HFFc6 (cell line): ENCODE data around the gene SPANXC. TPM values are rescaled to one million over a fixed set of nuclear protein-coding genes. Genes with fewer than 3 reads are reported as not detected.

Source experiments
- DNase-seq: peaks from one replicate; pipeline ENCODE4 v3.0.0-alpha.2; 2018
- H3K27ac Mint-ChIP-seq: 2 replicates; pipeline ENCODE4 v1.8.0; 2020; ENCODE audit warnings: mild to moderate bottlenecking, mixed read lengths
- H3K27me3 Mint-ChIP-seq: 2 replicates; pipeline ENCODE4 v1.8.0; 2021; ENCODE audit warnings: mild to moderate bottlenecking, moderate library complexity, mixed read lengths; ENCODE audit not compliant: insufficient read depth
- H3K36me3 Mint-ChIP-seq: 2 replicates; pipeline ENCODE4 v1.8.0; 2021; ENCODE audit warnings: low read depth, mixed read lengths
- H3K4me1 Mint-ChIP-seq: 2 replicates; pipeline ENCODE4 v1.8.0; 2020; ENCODE audit warnings: low read depth, mixed read lengths
- H3K4me3 Mint-ChIP-seq: 2 replicates; pipeline ENCODE4 v1.8.0; 2020; ENCODE audit warnings: mild to moderate bottlenecking, moderate library complexity, mixed read lengths
- H3K9me3 Mint-ChIP-seq: 2 replicates; pipeline ENCODE4 v1.8.0; 2020; ENCODE audit warnings: mild to moderate bottlenecking, mixed read lengths
- CTCF ChIP-seq: fragments of 200-600 bp; sonication (generic); IDR thresholded peaks from 2 replicates; pipeline ENCODE4 v1.5.0; 2021; ENCODE audit warnings: antibody characterized with exemption, mild to moderate bottlenecking
- total RNA-seq, 6 experiments: library from RNA; stranded (reverse); fragmentation: NEBNext Ultra II Directional; extraction: Animal tissue kit (Norgen Biotek cat#: 25700); gene quantifications; 2 replicates in 1 of 6; 3 replicates in 5 of 6; pipeline ENCODE4 v1.2.3, GENCODE V29; 2021

SPANXC gene
- total RNA-seq, 6 experiments from 2014 or later: 1.2 to 317 (median 118) TPM; not detected in 1

DNA sequence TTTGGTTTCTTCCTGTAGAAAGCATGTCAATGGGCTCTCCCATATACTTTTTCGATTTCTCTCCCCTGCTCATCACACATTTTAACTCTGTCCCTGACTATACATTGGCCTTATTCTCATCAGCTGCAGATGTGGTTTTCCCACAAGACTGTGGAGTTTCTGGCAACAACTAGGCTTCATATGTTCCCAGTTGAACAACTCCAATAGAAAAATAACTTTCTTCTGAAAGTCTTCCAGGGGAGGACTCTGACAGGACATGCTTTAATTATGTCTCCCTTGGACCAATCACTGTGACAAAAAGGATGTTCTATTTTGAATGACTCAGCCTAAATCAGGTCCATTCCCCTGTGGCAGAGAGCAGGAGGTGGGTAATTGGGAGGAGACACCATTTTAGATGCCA is 28.1 kb downstream of the SPANXC start:
- Mint-ChIP-seq H3K27me3 (no peaks in the 10 kb centered on the region), H3K4me1 (peaks cover 22% of the 10 kb centered on the region), H3K36me3 (no peaks in the 10 kb centered on the region), H3K4me3 (no peak overlapping the region), H3K9me3 (no peaks in the 10 kb centered on the region), H3K27ac (no peak overlapping the region)
- TF ChIP-seq CTCF: no peak
- DNase-seq: no peak

DNA sequence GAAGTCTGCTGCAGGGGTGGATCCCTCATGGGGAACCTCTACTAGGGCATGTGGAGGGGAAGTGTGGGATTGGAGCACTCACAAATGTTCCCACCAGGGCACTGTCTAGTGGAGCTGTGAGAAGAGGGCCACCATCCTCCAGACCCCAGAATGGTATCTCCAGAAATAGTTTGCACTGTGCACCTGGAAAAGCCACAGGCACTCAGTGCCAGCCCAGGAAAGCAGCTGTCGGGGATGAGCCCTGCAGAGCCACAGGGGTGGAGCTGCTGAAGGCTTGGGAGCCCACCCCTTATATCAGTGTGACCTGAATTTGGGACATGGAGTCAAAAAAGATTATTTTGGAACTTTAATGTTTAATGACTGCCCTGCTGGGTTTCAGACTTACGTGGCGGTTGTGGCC is 40.4 kb downstream of the SPANXC start:
- Mint-ChIP-seq H3K4me3 (no peak overlapping the region), H3K4me1 (no peaks in the 10 kb centered on the region), H3K27me3 (peaks cover 2% of the 10 kb centered on the region; the same call in 1 of the 2 replicates), H3K27ac (no peak overlapping the region), H3K9me3 (no peaks in the 10 kb centered on the region), H3K36me3 (no peaks in the 10 kb centered on the region)
- no peak for DNase-seq
- TF ChIP-seq CTCF: no peak

Other genes with a start within 250 kb of the SPANXC start
- 10 to 100 TPM in 1 of 6 experiments, 1 to 10 TPM in 3, not detected in 2; 4.4 to 10.7 (median 7.2) TPM for gene SPANXB1, start 239.9 kb downstream of the SPANXC start, total RNA-seq
- gene LDOC1, start 65.4 kb downstream of the SPANXC start, total RNA-seq: 10 to 100 TPM; 13.1 to 94.8 (median 17.2) TPM